Common myeloid progenitor, CD34-positive (primary cell): Measurements from ENCODE around the gene LAMA4.
A peak's percentile ranks its signal among the peaks of the same experiment; 100 is the strongest.

Experiments
- CTCF ChIA-PET: fragments of 350-600 bp; sonication (Branson Sonifier 250); formaldehyde crosslinking; loops from one replicate; lab custom pipeline; 2021; ENCODE audit warnings: antibody characterized with exemption; lab: Charles Lee
- POLR2A ChIA-PET: fragments of 350-600 bp; sonication (Branson Sonifier 250); formaldehyde crosslinking; loops from one replicate; lab custom pipeline; 2021; ENCODE audit warnings: antibody characterized with exemption; lab: Charles Lee
- DNase-seq, 3 donors: peaks; one replicate each; pipeline versions ENCODE4 v3.0.0 to v3.0.0-alpha.2; 2013
- H3K27ac ChIP-seq, 2 experiments: 1 replicate in 1 of 2; 2 replicates in 1 of 2; pipeline ENCODE4 v1.7.0; 2013; ENCODE audit warnings: inconsistent platforms in 2 of 2, low read length in 2 of 2, mild to moderate bottlenecking in 2 of 2, low read depth in 1 of 2, moderate library complexity in 1 of 2; ENCODE audit not compliant: severe bottlenecking in 2 of 2, insufficient read depth in 1 of 2, poor library complexity in 1 of 2
- H3K27me3 ChIP-seq, 5 experiments: replicated peaks in 2 of 5; 1 replicate in 3 of 5; 2 replicates in 2 of 5; pipeline versions ENCODE4 v1.6.1 to v1.7.0; 2013; ENCODE audit warnings: low read length in 4 of 5, mild to moderate bottlenecking in 2 of 5, moderate library complexity in 2 of 5, inconsistent platforms in 1 of 5; ENCODE audit not compliant: insufficient read depth in 5 of 5, control insufficient read depth in 4 of 5
- H3K36me3 ChIP-seq, 4 experiments: 1 replicate in 2 of 4; 2 replicates in 2 of 4; pipeline versions ENCODE4 v1.6.1 to v1.7.0; 2013; ENCODE audit warnings: low read length in 3 of 4, control low read depth in 1 of 4, mild to moderate bottlenecking in 1 of 4; ENCODE audit not compliant: control insufficient read depth in 4 of 4, insufficient read depth in 4 of 4
- H3K4me1 ChIP-seq, 4 experiments: 1 replicate in 3 of 4; 2 replicates in 1 of 4; pipeline versions ENCODE4 v1.6.1 to v1.7.1; 2013; ENCODE audit warnings: low read length in 3 of 4, mild to moderate bottlenecking in 3 of 4, control low read depth in 1 of 4, inconsistent platforms in 1 of 4, moderate library complexity in 1 of 4; ENCODE audit not compliant: control insufficient read depth in 4 of 4, insufficient read depth in 4 of 4; ENCODE audit errors: control extremely low read depth in 1 of 4
- H3K4me3 ChIP-seq, 7 experiments: 1 replicate in 4 of 7; 2 replicates in 3 of 7; pipeline versions ENCODE4 v1.5.1 to v1.7.0; 2013; ENCODE audit warnings: mild to moderate bottlenecking in 7 of 7, low read length in 6 of 7, moderate library complexity in 6 of 7, inconsistent platforms in 2 of 7, low read depth in 2 of 7, control low read depth in 1 of 7; ENCODE audit not compliant: insufficient read depth in 4 of 7, control insufficient read depth in 1 of 7; ENCODE audit errors: extremely low read depth in 1 of 7
- H3K9me3 ChIP-seq, 5 experiments: 1 replicate in 4 of 5; 2 replicates in 1 of 5; pipeline versions ENCODE4 v1.6.1 to v1.7.1; 2013; ENCODE audit warnings: low read length in 4 of 5, mild to moderate bottlenecking in 2 of 5, inconsistent platforms in 1 of 5, low read depth in 1 of 5, moderate library complexity in 1 of 5; ENCODE audit not compliant: control insufficient read depth in 4 of 5, insufficient read depth in 2 of 5; ENCODE audit errors: control extremely low read depth in 1 of 5
- WGBS: methylation state at CpG from one replicate; pipeline ENCODE4 v1.1.5; 2013; ENCODE audit not compliant: insufficient coverage; 5-methylcytosine and 5-hydroxymethylcytosine counted together

Gene LAMA4

DNA sequence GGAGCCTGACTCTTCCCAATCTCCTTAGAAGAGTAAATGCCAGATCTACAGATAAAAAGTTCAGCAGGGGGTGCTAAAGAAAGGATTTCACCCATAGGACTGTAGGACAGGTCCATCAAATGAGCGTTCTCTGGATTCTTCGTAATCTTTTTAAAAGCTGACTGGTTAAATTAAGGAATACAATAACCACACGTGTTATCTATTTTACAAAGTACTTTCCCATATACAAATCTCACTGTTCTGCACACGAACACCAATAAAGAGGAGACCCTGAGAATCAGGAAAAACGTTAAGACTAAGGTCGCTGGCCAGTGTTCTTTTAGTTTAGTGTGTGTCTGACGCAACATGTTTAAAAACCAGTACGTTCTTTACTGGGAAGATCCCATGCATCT, 167.6 kb downstream of the LAMA4 start:
- Histone ChIP-seq H3K4me1 (peaks cover 0 to 10% (median 4%) of the 10 kb centered on the region in 4 experiments), H3K4me3 (peak overlapping the region; percentile 88 to 99 (median 94)), H3K9me3 (no peaks in the 10 kb centered on the region), H3K36me3 (peaks cover 0 to 11% (median 6%) of the 10 kb centered on the region in 4 experiments), H3K27me3 (no peaks in the 10 kb centered on the region), H3K27ac (peak overlapping the region; percentile 85 to 96)
- ChIA-PET CTCF (interaction anchor here (0.7 to 3.1 kb wide), 12 partner anchors 11 to 141 kb away, joined by 3 to 21 read pairs (median 4); no protein-coding TSS in a partner anchor), POLR2A (interaction anchor here (1.5 kb wide), 1 partner anchor 68 kb away, joined by 4 read pairs; no protein-coding TSS in a partner anchor)
- WGBS = 0% methylated on average over 4 of the region's 8 CpGs
- peak; percentile 37 to 50 (median 40) for DNase-seq

DNA sequence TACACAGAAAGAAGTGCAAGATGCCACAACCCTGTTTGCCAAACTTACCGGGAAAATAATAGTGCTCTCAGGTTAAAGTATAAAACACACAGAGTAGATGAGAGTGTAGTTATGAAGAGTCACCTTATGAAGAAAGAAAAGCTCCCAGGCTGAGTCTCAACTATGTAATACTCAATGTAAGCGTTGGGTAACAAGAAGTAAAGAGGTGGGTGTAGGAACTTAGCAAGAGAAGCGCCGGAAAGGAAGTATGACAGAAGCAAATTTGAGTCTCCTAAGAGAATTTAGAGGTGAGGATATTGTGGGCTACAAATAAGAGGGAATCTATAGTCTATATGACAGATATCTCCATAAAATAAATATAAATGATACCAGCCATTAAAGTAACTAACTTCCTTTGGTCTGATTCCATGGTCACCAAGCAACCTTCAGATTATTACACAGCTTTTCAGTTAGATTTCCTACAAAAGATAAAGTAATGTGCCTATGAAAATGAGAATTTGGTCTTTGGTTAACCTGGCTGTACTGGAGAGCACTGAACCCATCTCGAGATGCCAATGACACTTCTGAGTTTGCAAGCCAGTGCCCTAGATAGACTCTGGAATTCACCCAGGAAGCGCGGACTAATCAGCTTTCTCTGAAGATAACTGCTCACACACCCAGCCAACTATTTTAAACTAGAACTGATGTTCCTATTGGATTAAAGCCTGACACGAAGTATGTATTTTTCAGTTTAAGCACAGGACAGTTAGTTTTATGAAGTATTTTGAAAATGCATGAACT, 168.9 kb downstream of the LAMA4 start:
- Histone ChIP-seq H3K27ac (no peak overlapping the region), H3K9me3 (no peaks in the 10 kb centered on the region), H3K4me1 (peaks cover 0 to 10% (median 4%) of the 10 kb centered on the region in 4 experiments), H3K36me3 (peaks cover 0 to 12% (median 8%) of the 10 kb centered on the region in 4 experiments), H3K27me3 (no peaks in the 10 kb centered on the region), H3K4me3 (no peak overlapping the region)
- CTCF ChIA-PET = interaction anchor here (0.6 to 3.1 kb wide), 11 partner anchors 12 to 171 kb away, joined by 3 to 21 read pairs (median 5); no protein-coding TSS in a partner anchor
- no peak for DNase-seq
- POLR2A ChIA-PET = interaction anchor here (0.7 kb wide), 1 partner anchor 14 kb away, joined by 3 read pairs; no protein-coding TSS in a partner anchor
- 97% methylated on average over 6 of the region's 8 CpGs for WGBS

DNA sequence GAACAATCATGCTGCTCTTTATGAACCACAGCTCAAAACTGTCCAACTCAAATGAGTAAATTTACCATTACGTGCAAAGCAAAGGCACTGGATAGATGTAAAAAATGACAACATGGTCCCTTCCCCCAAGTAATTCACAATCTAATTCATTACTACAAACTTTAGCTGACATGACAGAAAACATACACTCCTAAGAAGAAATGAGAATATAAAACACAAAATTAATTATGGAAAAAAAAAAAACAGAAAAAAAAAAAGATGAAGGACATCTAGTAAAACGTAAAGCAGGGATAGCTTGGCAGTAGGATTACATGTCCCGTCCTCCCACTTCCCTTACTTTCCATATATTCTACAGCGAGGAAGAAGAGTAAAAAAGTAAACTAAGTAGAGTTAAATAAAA, 172.8 kb downstream of the LAMA4 start:
- ChIA-PET POLR2A (no interaction called here), CTCF (interaction anchor here (2.4 kb wide), 1 partner anchor 82 kb away, joined by 7 read pairs; no protein-coding TSS in a partner anchor)
- no CpG with 5 or more reads among the region's 4 CpGs for WGBS
- no peaks in the 10 kb centered on the region for H3K27me3 ChIP-seq
- DNase-seq = no peak
- peaks cover 0 to 4% (median 2%) of the 10 kb centered on the region in 4 experiments for H3K4me1 ChIP-seq
- no peak overlapping the region for H3K4me3 ChIP-seq
- no peaks in the 10 kb centered on the region for H3K9me3 ChIP-seq
- no peak overlapping the region for H3K27ac ChIP-seq
- H3K36me3 ChIP-seq = peaks cover 0 to 23% (median 10%) of the 10 kb centered on the region in 4 experiments

DNA sequence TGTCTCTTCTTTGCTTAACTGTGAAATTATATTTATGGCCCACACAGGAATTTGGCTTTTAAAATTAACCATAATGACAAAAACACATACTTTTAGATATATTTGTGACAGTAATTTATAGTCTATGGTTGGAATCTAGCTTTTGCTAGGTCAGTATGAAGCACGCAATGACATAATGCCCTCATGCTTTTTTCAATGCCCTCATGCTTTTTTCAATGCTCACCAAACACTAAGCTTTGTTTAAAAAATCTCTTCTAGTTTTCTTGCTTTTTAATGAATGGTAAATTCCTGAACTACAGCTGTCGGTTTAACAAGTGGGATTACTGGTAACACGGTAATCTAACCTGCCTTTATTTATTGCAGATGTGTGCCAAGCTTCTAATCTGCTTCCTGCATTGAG, 187.8 kb downstream of the LAMA4 start:
- Histone ChIP-seq H3K36me3 (peaks cover 0 to 12% (median 7%) of the 10 kb centered on the region in 4 experiments), H3K4me1 (no peaks in the 10 kb centered on the region), H3K27ac (no peak overlapping the region), H3K9me3 (no peaks in the 10 kb centered on the region), H3K27me3 (no peaks in the 10 kb centered on the region), H3K4me3 (no peak overlapping the region)
- 8% methylated on average over 2 of the region's 3 CpGs for WGBS
- no peak for DNase-seq
- ChIA-PET POLR2A (no interaction called here), CTCF (interaction anchor here (1.1 kb wide), 1 partner anchor 8 kb away, joined by 3 read pairs; no protein-coding TSS in a partner anchor)

DNA sequence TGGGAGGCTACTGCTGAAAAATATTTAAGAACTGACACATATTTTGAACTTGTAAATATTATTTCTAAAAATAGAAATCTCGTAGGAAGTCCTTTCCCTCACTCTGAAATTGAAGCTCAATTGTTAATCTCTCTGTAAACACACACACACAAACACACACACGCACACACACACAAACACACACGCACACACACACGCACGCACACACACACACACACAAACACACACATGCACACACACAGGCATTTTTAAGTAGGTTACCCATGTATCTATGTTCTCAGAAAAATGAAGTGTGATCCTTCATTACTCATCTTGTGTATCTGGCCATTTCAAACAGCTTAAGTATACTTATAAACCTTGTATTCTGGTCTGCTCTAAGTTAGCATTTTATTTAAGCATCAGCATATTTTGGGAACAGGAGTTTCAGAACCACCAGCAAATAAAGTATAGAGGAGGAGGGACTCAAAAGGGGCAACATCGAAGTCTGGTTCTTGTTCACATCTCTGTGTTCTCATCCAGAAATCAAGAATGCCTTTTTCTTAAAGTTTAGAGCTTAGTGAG, 188.9 kb downstream of the LAMA4 start:
- POLR2A ChIA-PET = no interaction called here
- no peak for DNase-seq
- H3K27me3 ChIP-seq = no peaks in the 10 kb centered on the region
- WGBS = no CpG with 5 or more reads among the region's 6 CpGs
- no peak overlapping the region for H3K27ac ChIP-seq
- CTCF ChIA-PET = interaction anchor here (1.0 to 1.5 kb wide), 2 partner anchors 10 to 21 kb away, joined by 3 to 5 read pairs; no protein-coding TSS in a partner anchor
- H3K4me1 ChIP-seq = no peaks in the 10 kb centered on the region
- H3K9me3 ChIP-seq = no peaks in the 10 kb centered on the region
- H3K4me3 ChIP-seq = no peak overlapping the region
- H3K36me3 ChIP-seq = peaks cover 0 to 5% (median 2%) of the 10 kb centered on the region in 4 experiments

DNA sequence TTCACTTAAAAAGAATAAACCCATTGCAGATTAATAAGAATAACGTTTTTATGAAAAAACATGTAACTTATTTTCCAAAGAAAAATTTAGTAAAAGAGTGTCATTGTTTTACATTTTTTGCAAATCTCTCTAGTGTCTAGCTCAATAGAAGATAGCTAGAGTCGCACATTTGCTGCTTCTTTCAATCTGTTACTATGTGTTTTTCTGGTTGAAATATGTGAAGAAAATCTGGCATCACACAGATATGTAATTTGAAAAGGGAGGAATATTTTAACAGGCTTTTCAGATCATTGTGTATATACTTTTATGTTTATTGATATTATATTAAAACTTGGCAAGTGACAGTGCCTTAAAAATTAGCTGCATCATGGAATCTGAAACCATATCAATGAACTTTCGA, 191.4 kb downstream of the LAMA4 start:
- no peak for DNase-seq
- Histone ChIP-seq H3K4me1 (peaks cover 0 to 4% (median 0%) of the 10 kb centered on the region in 4 experiments), H3K4me3 (no peak overlapping the region), H3K27ac (no peak overlapping the region), H3K27me3 (no peaks in the 10 kb centered on the region), H3K36me3 (no peaks in the 10 kb centered on the region), H3K9me3 (no peaks in the 10 kb centered on the region)
- ChIA-PET POLR2A (no interaction called here), CTCF (interaction anchor here (0.7 to 1.5 kb wide), 3 partner anchors 23 to 415 kb away, joined by 3 to 4 read pairs (median 4); no protein-coding TSS in a partner anchor)
- no CpG with 5 or more reads among the region's 3 CpGs for WGBS
